Tibial nerve (tissue), 4 donors: Measurements from ENCODE around the gene PPFIBP1.

Experiments
- EP300 ChIP-seq, 2 donors: sonication (generic); formaldehyde crosslinking; IDR thresholded peaks; one replicate each; pipeline ENCODE4 v1.6.1; 2017; ENCODE audit warnings: antibody characterized with exemption in 2 of 2, mild to moderate bottlenecking in 1 of 2
- POLR2A ChIP-seq, 2 donors: fragments of 450-650 bp; IDR thresholded peaks; one replicate each; pipeline ENCODE4 v1.6.1; 2017; ENCODE audit warnings: antibody characterized with exemption in 2 of 2, mild to moderate bottlenecking in 2 of 2, moderate library complexity in 2 of 2
- TF ChIP-seq, protein P1 (sequence below), 5 experiments: fragments of 200-600 bp in 3 of 5; fragments of 450-650 bp in 2 of 5; sonication (generic) in 3 of 5; IDR thresholded peaks; one replicate each; pipeline ENCODE4 v1.5.1; 2016 to 2019; ENCODE audit warnings: antibody characterized with exemption in 5 of 5, mild to moderate bottlenecking in 3 of 5, moderate library complexity in 2 of 5

DNA sequence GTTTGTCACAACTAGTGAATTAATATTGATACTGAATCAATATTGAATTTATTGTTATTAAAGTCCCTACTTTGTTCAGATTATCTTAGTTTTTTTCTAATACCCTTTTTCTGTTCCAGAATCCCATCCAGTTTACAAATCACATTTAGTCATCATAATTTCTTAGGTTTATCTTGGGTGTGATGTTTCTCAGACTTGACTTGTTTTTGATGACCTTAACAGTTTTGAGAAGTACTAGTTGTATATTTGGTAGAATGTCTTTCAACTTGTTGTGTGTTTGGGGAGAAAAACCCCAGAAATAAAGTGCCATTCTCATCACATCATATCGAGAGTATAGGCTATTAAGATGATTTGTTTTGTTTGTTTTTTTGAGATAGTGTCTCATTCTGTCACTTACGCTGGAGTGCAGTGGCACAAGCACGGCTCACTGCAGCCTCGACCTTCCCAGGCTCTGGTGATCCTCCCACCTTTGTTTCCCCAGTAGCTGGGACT lies 206.1 kb downstream of the PPFIBP1 start:
- TF ChIP-seq POLR2A (IDR thresholded peaks at IDR 0.05): no peak
- TF ChIP-seq, protein P1, sequence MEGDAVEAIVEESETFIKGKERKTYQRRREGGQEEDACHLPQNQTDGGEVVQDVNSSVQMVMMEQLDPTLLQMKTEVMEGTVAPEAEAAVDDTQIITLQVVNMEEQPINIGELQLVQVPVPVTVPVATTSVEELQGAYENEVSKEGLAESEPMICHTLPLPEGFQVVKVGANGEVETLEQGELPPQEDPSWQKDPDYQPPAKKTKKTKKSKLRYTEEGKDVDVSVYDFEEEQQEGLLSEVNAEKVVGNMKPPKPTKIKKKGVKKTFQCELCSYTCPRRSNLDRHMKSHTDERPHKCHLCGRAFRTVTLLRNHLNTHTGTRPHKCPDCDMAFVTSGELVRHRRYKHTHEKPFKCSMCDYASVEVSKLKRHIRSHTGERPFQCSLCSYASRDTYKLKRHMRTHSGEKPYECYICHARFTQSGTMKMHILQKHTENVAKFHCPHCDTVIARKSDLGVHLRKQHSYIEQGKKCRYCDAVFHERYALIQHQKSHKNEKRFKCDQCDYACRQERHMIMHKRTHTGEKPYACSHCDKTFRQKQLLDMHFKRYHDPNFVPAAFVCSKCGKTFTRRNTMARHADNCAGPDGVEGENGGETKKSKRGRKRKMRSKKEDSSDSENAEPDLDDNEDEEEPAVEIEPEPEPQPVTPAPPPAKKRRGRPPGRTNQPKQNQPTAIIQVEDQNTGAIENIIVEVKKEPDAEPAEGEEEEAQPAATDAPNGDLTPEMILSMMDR (IDR thresholded peaks at IDR 0.05): no peak
- no peak for TF ChIP-seq EP300 (IDR thresholded peaks at IDR 0.05)
